ENCODE results near the gene SERPINA1. TPM values are rescaled to one million over a fixed set of nuclear protein-coding genes. Genes with fewer than 3 reads are reported as not detected.

SERPINA1 gene
- total and polyA plus RNA-seq, 2 of the 13 experiments (the other 11 are each of a cell fraction or from before 2014, with no cell fraction given), result 3,266 to 11,015 TPM

DNA sequence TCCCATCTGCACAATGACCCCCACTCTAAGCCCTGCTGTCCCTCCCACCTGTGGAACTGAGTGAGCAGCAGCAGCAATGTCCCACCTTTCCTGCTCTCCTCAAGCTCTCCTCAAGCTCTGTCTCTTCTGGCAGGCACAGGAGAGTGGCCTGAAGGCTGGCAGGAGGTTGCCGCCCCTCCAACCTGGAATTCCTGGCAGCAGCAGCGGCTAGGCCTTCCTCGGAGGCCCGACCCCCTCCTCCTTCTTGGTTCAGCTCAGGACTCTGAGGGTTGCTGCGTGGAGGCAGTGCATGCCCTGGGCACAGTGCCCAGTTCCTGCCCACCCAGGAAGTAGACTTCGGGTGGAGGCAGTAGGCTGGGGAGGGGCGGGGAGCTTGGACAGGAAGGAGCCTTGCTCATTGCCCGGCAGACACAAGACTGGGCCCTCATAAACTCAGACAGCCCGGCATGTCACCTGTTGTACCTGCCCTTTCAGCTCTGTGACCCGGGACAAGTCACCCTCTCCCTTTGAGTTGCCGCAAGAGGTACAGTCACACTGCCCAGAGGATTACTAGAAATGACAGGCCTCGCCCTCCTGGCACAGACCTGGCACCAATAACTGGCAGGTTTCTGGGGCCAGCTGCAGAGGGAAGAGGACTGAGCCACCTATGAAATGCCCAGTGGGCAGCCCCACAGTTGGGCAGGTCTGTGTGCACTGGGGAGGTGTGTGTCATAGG, 2.1 kb upstream of the SERPINA1 start (continued):
- TF ChIP-seq, protein P1, sequence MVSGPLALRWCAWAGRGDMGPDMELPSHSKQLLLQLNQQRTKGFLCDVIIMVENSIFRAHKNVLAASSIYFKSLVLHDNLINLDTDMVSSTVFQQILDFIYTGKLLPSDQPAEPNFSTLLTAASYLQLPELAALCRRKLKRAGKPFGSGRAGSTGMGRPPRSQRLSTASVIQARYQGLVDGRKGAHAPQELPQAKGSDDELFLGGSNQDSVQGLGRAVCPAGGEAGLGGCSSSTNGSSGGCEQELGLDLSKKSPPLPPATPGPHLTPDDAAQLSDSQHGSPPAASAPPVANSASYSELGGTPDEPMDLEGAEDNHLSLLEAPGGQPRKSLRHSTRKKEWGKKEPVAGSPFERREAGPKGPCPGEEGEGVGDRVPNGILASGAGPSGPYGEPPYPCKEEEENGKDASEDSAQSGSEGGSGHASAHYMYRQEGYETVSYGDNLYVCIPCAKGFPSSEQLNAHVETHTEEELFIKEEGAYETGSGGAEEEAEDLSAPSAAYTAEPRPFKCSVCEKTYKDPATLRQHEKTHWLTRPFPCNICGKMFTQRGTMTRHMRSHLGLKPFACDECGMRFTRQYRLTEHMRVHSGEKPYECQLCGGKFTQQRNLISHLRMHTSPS (CRISPR knock-in tag; IDR thresholded peaks at IDR 0.05; ENCODE audit: low read depth), result peak; percentile 93
- TF ChIP-seq ZEB1 (IDR thresholded peaks at IDR 0.05; ENCODE audit: insufficient replicate concordance, low read depth) (peak; percentile 19), ZFY (CRISPR knock-in tag; IDR thresholded peaks at IDR 0.05) (peak; percentile 48), NFIB (CRISPR knock-in tag; IDR thresholded peaks at IDR 0.05; ENCODE audit: borderline replicate concordance) (0 out of 2 replicates have a peak, but pooled peaks have one; percentile 68), ZNF589 (CRISPR knock-in tag; conservative IDR thresholded peaks at IDR 0.05) (no peak), KAT8 (CRISPR knock-in tag; IDR thresholded peaks at IDR 0.05) (0 out of 2 replicates have a peak, but pooled peaks have one; percentile 12), GABPA (IDR thresholded peaks at IDR 0.05; ENCODE audit: low read depth, low read length) (no peak), GABPA (CRISPR knock-in tag; IDR thresholded peaks at IDR 0.05; ENCODE audit: low read depth) (0 out of 2 replicates have a peak, but pooled peaks have one; percentile 9), ZNF619 (CRISPR knock-in tag; IDR thresholded peaks at IDR 0.05) (0 out of 2 replicates have a peak, but pooled peaks have one; percentile 14), MEF2D (CRISPR knock-in tag; IDR thresholded peaks at IDR 0.05) (0 out of 2 replicates have a peak, but pooled peaks have one; percentile 27), MYC (CRISPR knock-in tag; IDR thresholded peaks at IDR 0.05; ENCODE audit: borderline replicate concordance) (peak; percentile 21; the same call in 1 of the 2 replicates), SOX13 (IDR thresholded peaks at IDR 0.05) (no peak), SOX13 (CRISPR knock-in tag; conservative IDR thresholded peaks at IDR 0.05 in 1 of 2, IDR thresholded peaks at IDR 0.05 in 1 of 2) (0 out of 4 replicates have a peak, but pooled peaks of 1 of the 2 experiments have one; percentile 10), BCL6 (CRISPR knock-in tag; IDR thresholded peaks at IDR 0.05) (peak; percentile 42; the same call in 1 of the 2 replicates), NFIC (IDR thresholded peaks at IDR 0.05; ENCODE audit: low read length) (no peak), YEATS2 (CRISPR knock-in tag; IDR thresholded peaks at IDR 0.05; ENCODE audit: borderline replicate concordance) (no peak), NONO (IDR thresholded peaks at IDR 0.05) (no peak), NONO (CRISPR knock-in tag; conservative IDR thresholded peaks at IDR 0.05) (no peak), FOSL2 (CRISPR knock-in tag; IDR thresholded peaks at IDR 0.05) (no peak), ZNF274 (CRISPR knock-in tag; IDR thresholded peaks at IDR 0.05) (0 out of 2 replicates have a peak, but pooled peaks have one; percentile 54), ZBTB7B (CRISPR knock-in tag; IDR thresholded peaks at IDR 0.05) (0 out of 2 replicates have a peak, but pooled peaks have one; percentile 41), ZNF205 (CRISPR knock-in tag; IDR thresholded peaks at IDR 0.05) (no peak), HDAC2 (CRISPR knock-in tag; IDR thresholded peaks at IDR 0.05) (peak; percentile 40; the same call in 1 of the 2 replicates), ZNF17 (CRISPR knock-in tag; IDR thresholded peaks at IDR 0.05) (no peak), ZNF737 (CRISPR knock-in tag; IDR thresholded peaks at IDR 0.05; ENCODE audit: borderline replicate concordance) (no peak), SNRNP70 (IDR thresholded peaks at IDR 0.05; ENCODE audit: low read depth, low read length) (no peak)
- TF ChIP-seq, protein P2, sequence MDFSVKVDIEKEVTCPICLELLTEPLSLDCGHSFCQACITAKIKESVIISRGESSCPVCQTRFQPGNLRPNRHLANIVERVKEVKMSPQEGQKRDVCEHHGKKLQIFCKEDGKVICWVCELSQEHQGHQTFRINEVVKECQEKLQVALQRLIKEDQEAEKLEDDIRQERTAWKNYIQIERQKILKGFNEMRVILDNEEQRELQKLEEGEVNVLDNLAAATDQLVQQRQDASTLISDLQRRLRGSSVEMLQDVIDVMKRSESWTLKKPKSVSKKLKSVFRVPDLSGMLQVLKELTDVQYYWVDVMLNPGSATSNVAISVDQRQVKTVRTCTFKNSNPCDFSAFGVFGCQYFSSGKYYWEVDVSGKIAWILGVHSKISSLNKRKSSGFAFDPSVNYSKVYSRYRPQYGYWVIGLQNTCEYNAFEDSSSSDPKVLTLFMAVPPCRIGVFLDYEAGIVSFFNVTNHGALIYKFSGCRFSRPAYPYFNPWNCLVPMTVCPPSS (IDR thresholded peaks at IDR 0.05), result no peak
- TF ChIP-seq, protein P3, sequence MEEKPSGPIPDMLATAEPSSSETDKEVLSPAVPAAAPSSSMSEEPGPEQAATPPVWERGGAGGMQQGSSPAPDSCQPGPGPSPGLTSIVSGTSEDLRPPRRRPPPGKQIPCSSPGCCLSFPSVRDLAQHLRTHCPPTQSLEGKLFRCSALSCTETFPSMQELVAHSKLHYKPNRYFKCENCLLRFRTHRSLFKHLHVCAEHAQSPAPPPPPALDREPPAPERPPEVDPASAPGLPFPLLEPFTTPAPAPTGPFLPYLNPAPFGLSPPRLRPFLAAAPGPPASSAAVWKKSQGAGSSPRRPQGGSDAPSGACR (CRISPR knock-in tag; IDR thresholded peaks at IDR 0.05), result 0 out of 2 replicates have a peak, but pooled peaks have one; percentile 34
- TF ChIP-seq, protein P4, sequence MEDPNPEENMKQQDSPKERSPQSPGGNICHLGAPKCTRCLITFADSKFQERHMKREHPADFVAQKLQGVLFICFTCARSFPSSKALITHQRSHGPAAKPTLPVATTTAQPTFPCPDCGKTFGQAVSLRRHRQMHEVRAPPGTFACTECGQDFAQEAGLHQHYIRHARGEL (CRISPR knock-in tag; IDR thresholded peaks at IDR 0.05), result no peak
